HEK293 (cell line): ENCODE results near the gene AFG1L.
A peak's percentile ranks its signal among the peaks of the same experiment; 100 is the strongest.

Experiments
- CTCF ChIA-PET: fragments of 350-600 bp; formaldehyde crosslinking; extraction: SDS; loops from one replicate; lab custom pipeline; 2021; ENCODE audit warnings: antibody characterized with exemption; lab: Yijun Ruan, JAX
- POLR2A ChIA-PET: fragments of 300-600 bp; formaldehyde crosslinking; extraction: SDS; loops from one replicate; lab custom pipeline; 2020; ENCODE audit warnings: antibody characterized with exemption, inconsistent platforms; lab: Yijun Ruan, JAX
- H3K27ac ChIP-seq: fragments of 200-500 bp; sonication (Bioruptor generic); 2 replicates; pipeline ENCODE4 v1.5.1; 2014; ENCODE audit warnings: low read depth, low read length, control low read depth, inconsistent platforms; ENCODE audit errors: extremely low read depth
- H3K36me3 ChIP-seq, 2 experiments: fragments of 200-500 bp in 1 of 2; sonication (Bioruptor generic) in 1 of 2; 1 replicate in 1 of 2; 2 replicates in 1 of 2; pipeline ENCODE4 v1.5.1; 2014 to 2017; ENCODE audit warnings: inconsistent platforms in 2 of 2, low read length in 2 of 2; ENCODE audit not compliant: control insufficient read depth in 2 of 2, insufficient read depth in 1 of 2
- H3K4me1 ChIP-seq: fragments of 200-500 bp; sonication (Bioruptor generic); 2 replicates; pipeline ENCODE4 v1.5.1; 2014; ENCODE audit warnings: mild to moderate bottlenecking, low read length, inconsistent platforms; ENCODE audit not compliant: control insufficient read depth, insufficient read depth
- H3K4me3 ChIP-seq: 2 replicates; pipeline ENCODE4 v1.5.1; 2011; ENCODE audit warnings: low read depth, mild to moderate bottlenecking, control low read depth, low read length, moderate library complexity
- H3K9me3 ChIP-seq: fragments of 200-500 bp; sonication (Bioruptor generic); 2 replicates; pipeline ENCODE4 v1.5.1; 2014; ENCODE audit warnings: low read depth, low read length, inconsistent platforms; ENCODE audit not compliant: control insufficient read depth, insufficient read depth
- BCL6B ChIP-seq: fragments of 450-650 bp; formaldehyde crosslinking; IDR thresholded peaks from 2 replicates; pipeline ENCODE4 v1.5.1; 2017; ENCODE audit warnings: missing biosample characterization, missing genetic modification characterization
- EGR2 ChIP-seq: fragments of 450-650 bp; formaldehyde crosslinking; IDR thresholded peaks from 2 replicates; pipeline ENCODE4 v1.5.1; 2016; ENCODE audit warnings: low read depth, missing biosample characterization, missing genetic modification characterization
- FEZF1 ChIP-seq: fragments of 450-650 bp; formaldehyde crosslinking; IDR thresholded peaks from 2 replicates; pipeline ENCODE4 v1.5.1; 2016; ENCODE audit warnings: missing biosample characterization, missing genetic modification characterization
- GLI2 ChIP-seq: fragments of 450-650 bp; formaldehyde crosslinking; IDR thresholded peaks from 2 replicates; pipeline ENCODE4; 2017; ENCODE audit warnings: missing biosample characterization, missing genetic modification characterization, low read depth, borderline replicate concordance
- GLI4 ChIP-seq: fragments of 450-650 bp; formaldehyde crosslinking; IDR thresholded peaks from 2 replicates; pipeline ENCODE4 v1.5.1; 2016; ENCODE audit warnings: missing biosample characterization, missing genetic modification characterization
- IKZF3 ChIP-seq: fragments of 450-650 bp; IDR thresholded peaks from 2 replicates; pipeline ENCODE4 v1.5.0; 2018; ENCODE audit warnings: missing biosample characterization, mild to moderate bottlenecking, missing genetic modification characterization, moderate library complexity
- KLF8 ChIP-seq: fragments of 450-650 bp; formaldehyde crosslinking; IDR thresholded peaks from 2 replicates; pipeline ENCODE4 v1.5.1; 2016; ENCODE audit warnings: missing biosample characterization, missing genetic modification characterization
- OVOL3 ChIP-seq: fragments of 450-650 bp; formaldehyde crosslinking; IDR thresholded peaks from 2 replicates; pipeline ENCODE4 v1.5.1; 2016; ENCODE audit warnings: missing biosample characterization, missing genetic modification characterization
- PRDM1 ChIP-seq: fragments of 450-650 bp; formaldehyde crosslinking; IDR thresholded peaks from 2 replicates; pipeline ENCODE4; 2016; ENCODE audit warnings: missing biosample characterization, missing genetic modification characterization
- SALL2 ChIP-seq: fragments of 450-650 bp; formaldehyde crosslinking; IDR thresholded peaks from 2 replicates; pipeline ENCODE4 v1.5.0; 2017; ENCODE audit warnings: missing biosample characterization, mild to moderate bottlenecking, missing genetic modification characterization, borderline replicate concordance
- ZBTB10 ChIP-seq: fragments of 450-650 bp; formaldehyde crosslinking; IDR thresholded peaks from 2 replicates; pipeline ENCODE4 v1.5.1; 2016; ENCODE audit warnings: missing biosample characterization, missing genetic modification characterization
- ZBTB17 ChIP-seq: fragments of 450-650 bp; formaldehyde crosslinking; IDR thresholded peaks from 2 replicates; pipeline ENCODE4 v1.5.1; 2016; ENCODE audit warnings: missing biosample characterization, missing genetic modification characterization
- ZBTB7A ChIP-seq: fragments of 450-650 bp; formaldehyde crosslinking; IDR thresholded peaks from 2 replicates; pipeline ENCODE4 v1.5.1; 2016; ENCODE audit warnings: low read depth, missing biosample characterization, missing genetic modification characterization
- ZBTB8A ChIP-seq: fragments of 450-650 bp; formaldehyde crosslinking; IDR thresholded peaks from 2 replicates; pipeline ENCODE4 v1.5.1; 2016; ENCODE audit warnings: missing biosample characterization, missing genetic modification characterization
- ZFHX2 ChIP-seq: fragments of 450-650 bp; formaldehyde crosslinking; conservative IDR thresholded peaks from 2 replicates; pipeline ENCODE4 v1.5.1; 2016; ENCODE audit warnings: missing biosample characterization, missing genetic modification characterization
- ZFP37 ChIP-seq: fragments of 450-650 bp; formaldehyde crosslinking; IDR thresholded peaks from 2 replicates; pipeline ENCODE4 v1.5.1; 2016; ENCODE audit warnings: missing biosample characterization, missing genetic modification characterization
- ZNF10 ChIP-seq: fragments of 450-650 bp; formaldehyde crosslinking; IDR thresholded peaks from 2 replicates; pipeline ENCODE4 v1.5.1; 2017; ENCODE audit warnings: missing biosample characterization, missing genetic modification characterization
- ZNF132 ChIP-seq: fragments of 450-650 bp; formaldehyde crosslinking; IDR thresholded peaks from 2 replicates; pipeline ENCODE4 v1.5.1; 2017; ENCODE audit warnings: missing biosample characterization, missing genetic modification characterization, borderline replicate concordance
- ZNF2 ChIP-seq: fragments of 450-650 bp; formaldehyde crosslinking; IDR thresholded peaks from 2 replicates; pipeline ENCODE4 v1.5.1; 2016; ENCODE audit warnings: missing biosample characterization, missing genetic modification characterization
- ZNF26 ChIP-seq: fragments of 450-650 bp; formaldehyde crosslinking; IDR thresholded peaks from 2 replicates; pipeline ENCODE4 v1.5.1; 2016; ENCODE audit warnings: missing biosample characterization, missing genetic modification characterization
- ZNF274 ChIP-seq, 2 experiments: fragments of 200-500 bp in 1 of 2; fragments of 450-650 bp in 1 of 2; sonication (Bioruptor generic) in 1 of 2; formaldehyde crosslinking in 1 of 2; IDR thresholded peaks; 2 replicates each; pipeline versions ENCODE4 v1.5.1 to v1.6.1; 2014 to 2016; ENCODE audit warnings: borderline replicate concordance in 1 of 2, inconsistent platforms in 1 of 2, low read length in 1 of 2, missing biosample characterization in 1 of 2, missing genetic modification characterization in 1 of 2
- ZNF341 ChIP-seq: fragments of 450-650 bp; formaldehyde crosslinking; IDR thresholded peaks from 2 replicates; pipeline ENCODE4; 2016; ENCODE audit warnings: low read depth, missing biosample characterization, missing genetic modification characterization
- ZNF398 ChIP-seq: fragments of 450-650 bp; formaldehyde crosslinking; IDR thresholded peaks from 2 replicates; pipeline ENCODE4 v1.5.1; 2017; ENCODE audit warnings: missing biosample characterization, missing genetic modification characterization
- ZNF473 ChIP-seq: fragments of 450-650 bp; formaldehyde crosslinking; IDR thresholded peaks from 2 replicates; pipeline ENCODE4 v1.5.1; 2017; ENCODE audit warnings: missing biosample characterization, missing genetic modification characterization
- ZNF544 ChIP-seq: fragments of 450-650 bp; formaldehyde crosslinking; IDR thresholded peaks from 2 replicates; pipeline ENCODE4 v1.5.0; 2017; ENCODE audit warnings: missing biosample characterization, missing genetic modification characterization
- ZNF555 ChIP-seq: fragments of 450-650 bp; formaldehyde crosslinking; conservative IDR thresholded peaks from 2 replicates; pipeline ENCODE4 v1.5.1; 2017; ENCODE audit warnings: missing biosample characterization, mild to moderate bottlenecking, missing genetic modification characterization, inconsistent platforms
- ZNF600 ChIP-seq: fragments of 450-650 bp; formaldehyde crosslinking; IDR thresholded peaks from 2 replicates; pipeline ENCODE4 v1.5.1; 2016; ENCODE audit warnings: missing biosample characterization, missing genetic modification characterization
- ZNF747 ChIP-seq: fragments of 450-650 bp; formaldehyde crosslinking; IDR thresholded peaks from 2 replicates; pipeline ENCODE4 v1.5.1; 2016; ENCODE audit warnings: missing biosample characterization, missing genetic modification characterization
- ZNF830 ChIP-seq: fragments of 450-650 bp; IDR thresholded peaks from 2 replicates; pipeline ENCODE4 v1.5.0; 2018; ENCODE audit warnings: missing biosample characterization, missing genetic modification characterization, low read depth, mild to moderate bottlenecking, moderate library complexity
- ZNF843 ChIP-seq: fragments of 450-650 bp; formaldehyde crosslinking; IDR thresholded peaks from 2 replicates; pipeline ENCODE4 v1.5.1; 2016; ENCODE audit warnings: missing biosample characterization, missing genetic modification characterization

The AFG1L gene

GRCh38 chr6:108260126-108260808 lies 34.6 kb upstream of the AFG1L start:
- H3K9me3 ChIP-seq, result no peaks in the 10 kb centered on the region
- H3K36me3 ChIP-seq, result peaks cover 10 to 12% of the 10 kb centered on the region in 2 experiments; a peak in 2 of 3 replicates
- POLR2A ChIA-PET, result interaction anchor here (0.7 to 1.9 kb wide), 16 partner anchors 9 to 298 kb away, joined by 3 to 19 read pairs (median 4); partner anchors contain the start of genes AFG1L and NR2E1
- CTCF ChIA-PET, result interaction anchor here (0.7 to 1.6 kb wide), 5 partner anchors 9 to 35 kb away, joined by 3 to 5 read pairs (median 3); partner anchors contain the start of gene AFG1L
- H3K4me3 ChIP-seq, result peak overlapping the region; percentile 91
- 0 out of 2 replicates have a peak, but pooled peaks cover 3% of the 10 kb centered on the region for H3K4me1 ChIP-seq
- H3K27ac ChIP-seq, result peak overlapping the region; percentile 71
- TF ChIP-seq ZNF555 (tag by site-specific recombination), result no peak
- no peak for TF ChIP-seq ZNF747 (tag by site-specific recombination)
- no peak for TF ChIP-seq ZNF843
- TF ChIP-seq ZNF473 (tag by site-specific recombination), result no peak
- TF ChIP-seq BCL6B, result no peak
- no peak for TF ChIP-seq GLI2 (tag by site-specific recombination)
- peak; percentile 66; the same call in 1 of the 2 replicates for TF ChIP-seq ZNF398 (tag by site-specific recombination)
- no peak for TF ChIP-seq OVOL3
- no peak for TF ChIP-seq GLI4
- peak; percentile 72 for TF ChIP-seq ZNF600 (tag by site-specific recombination)
- TF ChIP-seq ZNF830 (tag by site-specific recombination), result no peak
- TF ChIP-seq ZNF544 (tag by site-specific recombination), result no peak
- no peak for TF ChIP-seq KLF8 (tag by site-specific recombination)
- TF ChIP-seq PRDM1 (tag by site-specific recombination), result peak; percentile 89
- TF ChIP-seq ZNF132 (tag by site-specific recombination), result no peak
- peak; percentile 30; the same call in 1 of the 2 replicates for TF ChIP-seq EGR2 (tag by site-specific recombination)
- peak; percentile 64 for TF ChIP-seq ZNF10
- TF ChIP-seq ZBTB7A, result no peak
- TF ChIP-seq ZBTB10, result no peak
- 0 out of 2 replicates have a peak, but pooled peaks have one; percentile 4 for TF ChIP-seq FEZF1 (tag by site-specific recombination)
- no peak for TF ChIP-seq ZNF274 (IDR thresholded peaks at IDR 0.05; ENCODE audit: low read length)
- no peak for TF ChIP-seq ZNF274 (tag by site-specific recombination; IDR thresholded peaks at IDR 0.05; ENCODE audit: borderline replicate concordance)
- peak; percentile 38; the same call in 1 of the 2 replicates for TF ChIP-seq ZBTB8A (tag by site-specific recombination)
- peak; percentile 56 for TF ChIP-seq ZFHX2 (tag by site-specific recombination)
- no peak for TF ChIP-seq ZNF2 (tag by site-specific recombination)
- no peak for TF ChIP-seq ZNF26 (tag by site-specific recombination)
- 0 out of 2 replicates have a peak, but pooled peaks have one; percentile 53 for TF ChIP-seq ZFP37 (tag by site-specific recombination)
- peak; percentile 43; the same call in 1 of the 2 replicates for TF ChIP-seq ZBTB17 (tag by site-specific recombination)
- 0 out of 2 replicates have a peak, but pooled peaks have one; percentile 12 for TF ChIP-seq SALL2 (tag by site-specific recombination)
- 0 out of 2 replicates have a peak, but pooled peaks have one; percentile 13 for TF ChIP-seq ZNF341 (tag by site-specific recombination)
- TF ChIP-seq IKZF3 (tag by site-specific recombination), result peak; percentile 57; the same call in 1 of the 2 replicates
